ENCODE data around the gene HIGD1A. TPM values are rescaled to one million over a fixed set of nuclear protein-coding genes. Genes with fewer than 3 reads are reported as not detected.

Gene HIGD1A
- total RNA-seq, 2 donors from 2014 or later, result 36.3 to 52.4 TPM

DNA sequence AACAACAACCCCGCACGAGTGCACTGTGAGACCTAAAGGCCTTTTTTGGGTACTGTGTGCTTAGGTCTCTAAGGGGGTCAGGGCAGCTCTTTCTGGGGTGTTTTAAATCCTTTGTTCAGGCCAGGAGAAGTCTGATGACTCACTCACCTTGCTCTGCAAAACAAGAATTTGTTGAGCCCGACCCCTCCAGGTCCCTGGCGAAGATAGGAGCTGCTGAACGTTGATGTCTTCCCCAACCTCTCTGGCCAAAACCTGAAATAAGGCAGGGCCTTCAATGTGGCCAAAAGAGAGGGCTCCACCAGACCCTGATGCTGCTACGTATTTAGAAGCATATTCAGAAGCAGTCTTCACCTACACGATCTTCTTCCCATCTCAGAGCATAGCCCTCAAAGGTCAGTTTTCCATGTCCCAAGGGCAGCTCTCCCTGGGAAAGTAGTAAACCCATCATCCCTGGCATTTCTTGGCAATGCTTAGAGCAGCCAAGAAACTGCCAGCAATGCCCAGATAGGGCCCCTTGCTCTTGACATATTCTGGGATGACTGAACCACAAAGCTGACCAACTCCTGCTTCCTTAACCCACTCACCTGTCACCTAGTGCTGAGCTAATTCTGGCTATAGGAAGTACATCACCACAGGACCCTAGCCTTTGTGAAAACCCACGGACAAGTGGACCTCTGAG, 58.4 kb downstream of the HIGD1A start:
- no peak for TF ChIP-seq POLR2A (IDR thresholded peaks at IDR 0.05)
- TF ChIP-seq, protein P1, sequence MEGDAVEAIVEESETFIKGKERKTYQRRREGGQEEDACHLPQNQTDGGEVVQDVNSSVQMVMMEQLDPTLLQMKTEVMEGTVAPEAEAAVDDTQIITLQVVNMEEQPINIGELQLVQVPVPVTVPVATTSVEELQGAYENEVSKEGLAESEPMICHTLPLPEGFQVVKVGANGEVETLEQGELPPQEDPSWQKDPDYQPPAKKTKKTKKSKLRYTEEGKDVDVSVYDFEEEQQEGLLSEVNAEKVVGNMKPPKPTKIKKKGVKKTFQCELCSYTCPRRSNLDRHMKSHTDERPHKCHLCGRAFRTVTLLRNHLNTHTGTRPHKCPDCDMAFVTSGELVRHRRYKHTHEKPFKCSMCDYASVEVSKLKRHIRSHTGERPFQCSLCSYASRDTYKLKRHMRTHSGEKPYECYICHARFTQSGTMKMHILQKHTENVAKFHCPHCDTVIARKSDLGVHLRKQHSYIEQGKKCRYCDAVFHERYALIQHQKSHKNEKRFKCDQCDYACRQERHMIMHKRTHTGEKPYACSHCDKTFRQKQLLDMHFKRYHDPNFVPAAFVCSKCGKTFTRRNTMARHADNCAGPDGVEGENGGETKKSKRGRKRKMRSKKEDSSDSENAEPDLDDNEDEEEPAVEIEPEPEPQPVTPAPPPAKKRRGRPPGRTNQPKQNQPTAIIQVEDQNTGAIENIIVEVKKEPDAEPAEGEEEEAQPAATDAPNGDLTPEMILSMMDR (IDR thresholded peaks at IDR 0.05), result no peak
- Histone ChIP-seq H3K27me3 (no peaks in the 10 kb centered on the region), H3K4me3 (no peak overlapping the region), H3K27ac (peak overlapping the region; percentile 48 to 79 (median 74)), H3K4me1 (peaks cover 47% of the 10 kb centered on the region), H3K9me3 (no peaks in the 10 kb centered on the region), H3K36me3 (replicated peaks in 1 of 2; ENCODE audit: insufficient read depth in 1 of 2, low read depth in 2 of 2) (no peaks in the 10 kb centered on the region)
- intact Hi-C loops (cut with DNase I), result no loop called here
- DNase-seq (no peak), ATAC-seq (peak; percentile 21)
- 52 to 63% methylated on average over 6 to 8 of the region's 8 CpGs for WGBS, 2 donors

DNA sequence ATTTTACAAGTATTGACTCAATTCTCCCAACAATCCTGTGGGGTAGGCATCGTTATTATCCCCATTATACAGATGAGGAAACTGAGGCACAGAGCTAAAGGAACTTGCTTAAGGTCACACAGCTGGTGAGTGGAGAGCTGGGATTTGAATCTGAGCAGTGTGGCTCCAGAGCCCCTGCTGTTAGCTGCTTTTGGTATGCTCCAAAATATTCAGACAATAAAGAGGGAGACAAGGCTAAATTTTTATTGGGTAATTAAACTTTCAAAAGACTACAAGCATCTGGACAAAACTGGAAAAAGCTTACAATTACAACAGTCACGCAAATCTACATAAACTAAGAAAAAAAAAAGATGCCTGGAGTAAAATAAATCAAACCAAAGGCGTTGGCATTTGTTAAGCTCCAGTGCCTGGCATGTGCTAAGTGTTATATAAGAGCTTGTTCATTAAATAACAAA, 59.0 kb downstream of the HIGD1A start:
- TF ChIP-seq POLR2A (IDR thresholded peaks at IDR 0.05), result no peak
- TF ChIP-seq, protein P1 (IDR thresholded peaks at IDR 0.05), result no peak
- no peak for DNase-seq
- no peak overlapping the region for H3K4me3 ChIP-seq
- H3K27me3 ChIP-seq, result no peaks in the 10 kb centered on the region
- no peaks in the 10 kb centered on the region for H3K36me3 ChIP-seq (replicated peaks in 1 of 2; ENCODE audit: insufficient read depth in 1 of 2, low read depth in 2 of 2)
- intact Hi-C loops (cut with DNase I), result no loop called here
- WGBS, 2 donors, result 67 to 81% methylated on average over 3 of the region's 3 CpGs
- H3K27ac ChIP-seq, result peak overlapping the region in 3 of 4 donors; percentile 73 to 79 (median 75)
- H3K9me3 ChIP-seq, result no peaks in the 10 kb centered on the region
- peaks cover 47% of the 10 kb centered on the region for H3K4me1 ChIP-seq
- ATAC-seq, result no peak

DNA sequence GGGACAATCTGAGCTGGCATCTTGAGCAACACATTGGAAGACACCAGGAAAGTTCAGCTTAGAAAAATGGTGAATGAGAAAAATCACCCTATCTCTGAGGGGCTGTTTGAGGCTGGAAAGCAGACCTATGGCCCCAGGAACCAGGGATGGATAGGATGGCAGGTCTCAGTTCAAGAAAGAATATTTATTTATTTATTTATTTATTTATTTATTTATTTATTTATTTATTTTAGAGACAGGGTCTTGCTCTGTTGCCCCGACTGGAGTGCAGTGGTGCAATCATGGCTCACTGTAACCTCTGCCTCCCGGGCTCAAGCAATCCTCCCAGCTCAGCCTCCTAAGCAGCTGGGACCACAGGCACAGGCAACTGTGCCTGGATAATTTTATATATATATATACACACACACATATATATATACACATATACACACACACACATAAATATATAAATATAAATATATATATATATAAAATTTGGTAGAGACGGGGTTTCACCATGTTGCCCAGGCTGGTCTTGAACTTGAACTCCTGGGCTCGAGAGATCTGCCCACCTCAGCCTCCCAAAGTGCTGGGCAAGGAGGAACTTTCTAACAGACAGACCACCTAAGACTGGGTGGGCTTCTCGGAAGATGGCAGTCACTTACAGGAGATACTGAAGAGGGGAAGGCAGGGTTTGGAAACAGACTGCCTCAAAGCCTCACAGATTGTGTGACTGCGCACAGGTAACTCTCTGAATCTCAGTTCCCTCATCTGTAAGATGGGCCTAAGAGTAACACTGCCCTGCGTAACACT, 60.9 kb downstream of the HIGD1A start:
- Histone ChIP-seq H3K4me1 (peaks cover 37% of the 10 kb centered on the region), H3K27me3 (no peaks in the 10 kb centered on the region), H3K9me3 (no peaks in the 10 kb centered on the region), H3K36me3 (replicated peaks in 1 of 2; ENCODE audit: insufficient read depth in 1 of 2, low read depth in 2 of 2) (no peaks in the 10 kb centered on the region), H3K4me3 (no peak overlapping the region), H3K27ac (no peak overlapping the region)
- 81 to 89% methylated on average over 7 of the region's 7 CpGs for WGBS, 2 donors
- DNase-seq, result no peak
- TF ChIP-seq, protein P1 (IDR thresholded peaks at IDR 0.05), result no peak
- TF ChIP-seq POLR2A (IDR thresholded peaks at IDR 0.05), result no peak
- no peak for ATAC-seq
- intact Hi-C loops (cut with DNase I), result no loop called here

DNA sequence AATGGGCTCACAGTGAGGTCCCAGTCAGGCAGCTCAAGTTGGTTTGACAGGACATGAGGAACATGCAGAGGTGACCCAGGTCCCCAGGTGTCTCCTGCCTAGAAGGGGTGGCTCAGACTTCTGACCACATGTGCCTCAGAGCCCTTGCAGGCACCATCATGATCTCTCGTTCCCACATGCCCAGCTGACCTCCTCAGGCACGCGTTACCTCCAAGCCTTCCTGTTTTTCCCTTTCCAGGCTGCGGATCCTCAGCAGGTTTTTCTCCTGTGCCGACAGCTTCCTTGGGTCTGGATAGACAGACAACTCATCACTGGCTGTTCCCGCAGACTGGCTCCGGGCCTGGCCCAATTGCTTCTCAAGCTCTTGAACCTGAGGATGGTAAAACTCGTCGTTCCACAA, 61.6 kb downstream of the HIGD1A start:
- intact Hi-C loops (cut with DNase I), result no loop called here
- ATAC-seq, result no peak
- no peaks in the 10 kb centered on the region for H3K9me3 ChIP-seq

More for the DNA sequence above, 61.6 kb downstream of the HIGD1A start:
- no peak overlapping the region for H3K27ac ChIP-seq
- TF ChIP-seq POLR2A (IDR thresholded peaks at IDR 0.05), result no peak
- TF ChIP-seq, protein P1 (IDR thresholded peaks at IDR 0.05), result no peak
- no peak overlapping the region for H3K4me3 ChIP-seq
- 82 to 87% methylated on average over 9 of the region's 9 CpGs for WGBS, 2 donors
- H3K36me3 ChIP-seq (replicated peaks in 1 of 2; ENCODE audit: insufficient read depth in 1 of 2, low read depth in 2 of 2), result no peaks in the 10 kb centered on the region
- H3K4me1 ChIP-seq, result peaks cover 31% of the 10 kb centered on the region
- DNase-seq, result no peak
- no peaks in the 10 kb centered on the region for H3K27me3 ChIP-seq
